IPS-18a (cell line): Measurements from ENCODE around the gene ST8SIA5.

Source experiments
- H3K27ac ChIP-seq: one replicate; pipeline ENCODE4 v1.5.1; 2013; ENCODE audit warnings: low read length
- H3K27me3 ChIP-seq: one replicate; pipeline ENCODE4 v1.6.1; 2013; ENCODE audit warnings: mild to moderate bottlenecking, low read length; ENCODE audit not compliant: control insufficient read depth, insufficient read depth
- H3K36me3 ChIP-seq: one replicate; pipeline ENCODE4 v1.6.1; 2013; ENCODE audit warnings: low read depth, low read length; ENCODE audit not compliant: control insufficient read depth
- H3K4me1 ChIP-seq: one replicate; pipeline ENCODE4 v1.6.1; 2013; ENCODE audit warnings: low read depth, low read length; ENCODE audit not compliant: control insufficient read depth
- H3K4me3 ChIP-seq: one replicate; pipeline ENCODE4 v1.5.1; 2013; ENCODE audit warnings: low read length
- H3K9ac ChIP-seq: one replicate; pipeline ENCODE4 v1.6.1; 2013; ENCODE audit warnings: mild to moderate bottlenecking, low read length, moderate library complexity
- H3K9me3 ChIP-seq: one replicate; pipeline ENCODE4 v1.6.1; 2013; ENCODE audit warnings: low read depth, low read length; ENCODE audit not compliant: control insufficient read depth

ST8SIA5 gene

DNA sequence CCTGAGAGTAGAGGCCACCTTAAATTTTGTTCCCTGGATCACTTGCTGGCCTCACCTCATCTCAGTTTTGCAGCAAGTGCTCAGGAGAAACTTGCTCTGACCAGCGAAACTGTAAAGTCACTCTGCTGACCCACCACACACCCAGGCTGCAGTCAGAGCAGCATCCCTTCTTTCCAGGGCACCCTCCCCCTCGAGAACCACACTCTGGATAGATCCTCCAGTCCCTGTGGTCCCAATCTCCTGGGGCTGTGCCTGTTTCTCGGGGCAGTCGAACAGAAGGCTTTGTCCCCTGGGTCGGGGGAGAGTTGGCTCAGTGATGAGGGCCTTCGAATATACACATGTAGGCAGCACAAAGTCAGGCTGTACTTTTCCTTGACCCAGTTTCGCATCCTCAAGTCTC is 18.4 kb downstream of the ST8SIA5 start:
- Histone ChIP-seq H3K27ac (no peak overlapping the region), H3K4me3 (no peak overlapping the region), H3K9ac (no peak overlapping the region), H3K36me3 (no peaks in the 10 kb centered on the region), H3K27me3 (no peaks in the 10 kb centered on the region), H3K4me1 (no peaks in the 10 kb centered on the region), H3K9me3 (no peaks in the 10 kb centered on the region)

DNA sequence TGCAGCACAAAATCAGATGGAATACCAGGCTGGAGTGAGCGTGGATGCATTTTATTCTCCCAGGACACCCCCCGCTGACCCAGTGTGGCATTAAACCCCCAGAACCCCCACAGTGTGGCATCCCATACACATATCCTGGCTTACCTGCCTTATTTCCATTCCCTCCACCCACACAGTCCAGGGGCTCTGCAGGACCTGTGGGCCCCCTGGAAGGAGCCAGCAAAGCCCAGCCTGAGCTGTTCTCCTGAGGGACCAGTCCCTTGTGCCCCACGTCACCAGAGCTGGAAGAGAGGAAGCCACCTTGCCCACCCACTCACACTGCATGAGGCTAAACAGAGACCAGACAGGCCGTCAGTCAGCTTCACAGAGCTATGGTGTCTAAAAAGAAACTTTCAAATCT is 20.1 kb downstream of the ST8SIA5 start:
- Histone ChIP-seq H3K4me3 (no peak overlapping the region), H3K36me3 (no peaks in the 10 kb centered on the region), H3K27ac (no peak overlapping the region), H3K9me3 (no peaks in the 10 kb centered on the region), H3K4me1 (no peaks in the 10 kb centered on the region), H3K27me3 (no peaks in the 10 kb centered on the region), H3K9ac (no peak overlapping the region)

GRCh38 chr18:46736135-46736534 is 20.7 kb downstream of the ST8SIA5 start:
- Histone ChIP-seq H3K4me1 (no peaks in the 10 kb centered on the region), H3K9me3 (no peaks in the 10 kb centered on the region), H3K36me3 (no peaks in the 10 kb centered on the region), H3K9ac (no peak overlapping the region), H3K4me3 (no peak overlapping the region), H3K27me3 (no peaks in the 10 kb centered on the region), H3K27ac (no peak overlapping the region)

DNA sequence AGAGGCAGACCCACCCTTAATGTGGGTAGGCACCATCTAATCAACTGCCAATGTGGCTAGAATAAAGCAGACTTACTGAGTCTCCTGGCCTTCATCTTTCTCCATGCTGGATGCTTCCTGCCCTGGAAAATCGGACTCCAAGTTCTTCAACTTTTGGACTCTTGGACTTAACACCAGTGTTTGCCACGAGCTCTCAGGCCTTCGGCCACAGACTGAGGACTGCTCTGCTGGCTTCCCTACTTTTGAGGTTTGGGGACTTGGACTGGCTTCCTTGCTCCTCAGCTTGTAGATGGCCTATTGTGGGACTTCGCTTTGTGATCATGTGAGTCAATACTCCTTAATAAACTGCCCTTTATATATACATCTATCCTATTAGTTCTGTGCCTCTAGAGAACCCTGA is 21.9 kb downstream of the ST8SIA5 start:
- Histone ChIP-seq H3K36me3 (no peaks in the 10 kb centered on the region), H3K4me3 (no peak overlapping the region), H3K9me3 (peaks cover 7% of the 10 kb centered on the region), H3K27ac (no peak overlapping the region), H3K27me3 (no peaks in the 10 kb centered on the region), H3K4me1 (no peaks in the 10 kb centered on the region), H3K9ac (no peak overlapping the region)

- H3K27me3 ChIP-seq, result no peaks in the 10 kb centered on the region
- no peaks in the 10 kb centered on the region for H3K4me1 ChIP-seq
- H3K36me3 ChIP-seq, result no peaks in the 10 kb centered on the region
- H3K4me3 ChIP-seq, result no peak overlapping the region
- H3K9me3 ChIP-seq, result peaks cover 7% of the 10 kb centered on the region
- H3K27ac ChIP-seq, result no peak overlapping the region
- no peak overlapping the region for H3K9ac ChIP-seq
These were observed 23.0 kb downstream of the ST8SIA5 start for GRCh38 chr18:46733872-46734271.

- H3K4me3 ChIP-seq, result no peak overlapping the region
These were observed 24.1 kb downstream of the ST8SIA5 start for GRCh38 chr18:46732801-46733200.

GRCh38 chr18:46732201-46732600 is 24.7 kb downstream of the ST8SIA5 start:
- no peaks in the 10 kb centered on the region for H3K4me1 ChIP-seq
- no peak overlapping the region for H3K27ac ChIP-seq
- H3K9me3 ChIP-seq, result peaks cover 7% of the 10 kb centered on the region

More at GRCh38 chr18:46732801-46733200, 24.1 kb downstream of the ST8SIA5 start:
- H3K36me3 ChIP-seq, result no peaks in the 10 kb centered on the region
- no peaks in the 10 kb centered on the region for H3K4me1 ChIP-seq
- no peak overlapping the region for H3K9ac ChIP-seq
- H3K9me3 ChIP-seq, result peaks cover 7% of the 10 kb centered on the region
- no peak overlapping the region for H3K27ac ChIP-seq
- H3K27me3 ChIP-seq, result no peaks in the 10 kb centered on the region

GRCh38 chr18:46731316-46731715 is 25.5 kb downstream of the ST8SIA5 start:
- Histone ChIP-seq H3K36me3 (no peaks in the 10 kb centered on the region), H3K9ac (no peak overlapping the region), H3K27ac (no peak overlapping the region), H3K4me3 (no peak overlapping the region), H3K27me3 (no peaks in the 10 kb centered on the region), H3K4me1 (no peaks in the 10 kb centered on the region), H3K9me3 (peaks cover 7% of the 10 kb centered on the region)

More at GRCh38 chr18:46732201-46732600, 24.7 kb downstream of the ST8SIA5 start:
- Histone ChIP-seq H3K9ac (no peak overlapping the region), H3K27me3 (no peaks in the 10 kb centered on the region), H3K36me3 (no peaks in the 10 kb centered on the region), H3K4me3 (no peak overlapping the region)

- H3K9ac ChIP-seq, result no peak overlapping the region
- H3K9me3 ChIP-seq, result peaks cover 7% of the 10 kb centered on the region
- H3K27me3 ChIP-seq, result no peaks in the 10 kb centered on the region
- no peak overlapping the region for H3K4me3 ChIP-seq
- no peaks in the 10 kb centered on the region for H3K4me1 ChIP-seq
- H3K27ac ChIP-seq, result no peak overlapping the region
- no peaks in the 10 kb centered on the region for H3K36me3 ChIP-seq
These were observed 28.5 kb downstream of the ST8SIA5 start for GRCh38 chr18:46728219-46728930.

DNA sequence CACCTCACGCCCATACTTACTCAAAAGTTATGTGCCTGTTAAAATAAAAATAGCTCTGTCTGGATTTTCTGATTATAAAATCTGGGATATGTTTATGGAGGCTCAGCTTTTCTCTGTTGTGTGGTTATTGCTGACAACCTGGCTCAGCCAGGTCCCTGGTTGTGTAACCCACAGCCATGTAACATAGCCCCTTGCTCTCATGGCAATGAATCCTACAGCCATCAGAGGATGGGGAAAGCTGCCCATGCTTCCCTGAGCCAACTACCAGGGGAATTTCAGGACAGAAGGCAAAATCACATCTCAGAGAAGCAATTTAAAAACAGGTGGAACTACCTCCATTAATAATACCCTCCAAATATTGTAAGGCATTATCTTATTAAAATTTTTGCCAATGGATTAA is 29.7 kb downstream of the ST8SIA5 start:
- no peak overlapping the region for H3K9ac ChIP-seq
- H3K4me1 ChIP-seq, result no peaks in the 10 kb centered on the region
- H3K27me3 ChIP-seq, result no peaks in the 10 kb centered on the region
- no peak overlapping the region for H3K4me3 ChIP-seq
- peaks cover 7% of the 10 kb centered on the region for H3K9me3 ChIP-seq
- no peaks in the 10 kb centered on the region for H3K36me3 ChIP-seq
- no peak overlapping the region for H3K27ac ChIP-seq

DNA sequence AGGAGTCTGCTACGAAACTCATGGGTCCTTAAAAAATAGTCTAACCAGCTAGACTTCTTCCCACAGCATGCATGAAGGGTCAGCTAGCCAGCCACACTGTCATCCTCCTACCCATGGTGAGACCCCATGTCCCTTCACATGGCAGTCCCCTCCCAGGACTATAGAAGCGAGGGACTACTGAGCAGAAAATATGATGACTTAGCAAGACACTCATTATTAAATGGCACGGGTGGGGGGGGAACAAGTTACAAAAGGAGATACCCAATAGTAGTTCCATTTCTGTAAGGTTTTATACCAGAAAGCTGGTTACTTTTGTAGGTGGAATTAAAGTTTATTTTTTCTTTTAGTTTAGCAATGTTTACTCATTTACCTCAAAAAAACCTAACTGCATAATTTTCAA is 31.5 kb downstream of the ST8SIA5 start:
- H3K4me3 ChIP-seq, result no peak overlapping the region
- H3K9me3 ChIP-seq, result peaks cover under 1% of the 10 kb centered on the region
- no peaks in the 10 kb centered on the region for H3K27me3 ChIP-seq
- H3K27ac ChIP-seq, result no peak overlapping the region
- no peaks in the 10 kb centered on the region for H3K36me3 ChIP-seq
- no peak overlapping the region for H3K9ac ChIP-seq
- no peaks in the 10 kb centered on the region for H3K4me1 ChIP-seq

GRCh38 chr18:46723856-46724415 is 32.9 kb downstream of the ST8SIA5 start:
- H3K9me3 ChIP-seq, result no peaks in the 10 kb centered on the region
- H3K4me3 ChIP-seq, result no peak overlapping the region
- no peak overlapping the region for H3K9ac ChIP-seq
- H3K27me3 ChIP-seq, result no peaks in the 10 kb centered on the region
- no peaks in the 10 kb centered on the region for H3K4me1 ChIP-seq
- H3K36me3 ChIP-seq, result no peaks in the 10 kb centered on the region
- no peak overlapping the region for H3K27ac ChIP-seq
